A673 (cell line): ENCODE results near the gene IMMP2L. TPM values are rescaled to one million over a fixed set of nuclear protein-coding genes. Genes with fewer than 3 reads are reported as not detected.
"Not testable (repeated sequence)": the region's sequence is repeated elsewhere in the genome, so short reads cannot be mapped to it uniquely, and the experiment has no call there.

ENCODE experiments used
- BruUV-seq: library from RNA; stranded (reverse); fragments of 400-500 nt; replicated peaks from 2 replicates; lab custom pipeline; 2021; lab: Mats Ljungman, UMichigan
- CTCF ChIA-PET: fragments of 300-600 bp; sonication (Branson Sonifier 250); formaldehyde crosslinking; loops from one replicate; lab custom pipeline; 2022; ENCODE audit warnings: antibody characterized with exemption; lab: Charles Lee
- POLR2A ChIA-PET: fragments of 300-600 bp; sonication (Branson Sonifier 250); formaldehyde crosslinking; loops from one replicate; lab custom pipeline; 2022; ENCODE audit warnings: antibody characterized with exemption; ENCODE audit not compliant: low non-redundant PET; lab: Charles Lee
- DNase-seq: peaks from one replicate; pipeline ENCODE4 v3.0.0-alpha.2; 2015; ENCODE audit warnings: low spot score
- H3K27ac ChIP-seq: fragments of 200-600 bp; sonication (generic); 2 replicates; pipeline ENCODE4 v1.5.1; 2016; ENCODE audit warnings: mixed run types, low read depth, mild to moderate bottlenecking, mixed read lengths, antibody characterized with exemption, low read length; ENCODE audit not compliant: poor library complexity, severe bottlenecking
- H3K27me3 ChIP-seq: fragments of 200-600 bp; sonication (generic); replicated peaks from 2 replicates; pipeline ENCODE4 v1.6.1; 2017; ENCODE audit warnings: mixed run types, low read depth, mild to moderate bottlenecking, mixed read lengths, antibody characterized with exemption, low read length; ENCODE audit not compliant: insufficient read depth, poor library complexity
- H3K36me3 ChIP-seq: fragments of 200-600 bp; sonication (generic); 2 replicates; pipeline ENCODE4 v1.6.1; 2016; ENCODE audit warnings: mixed run types, mild to moderate bottlenecking, mixed read lengths, antibody characterized with exemption, low read length; ENCODE audit not compliant: insufficient read depth, poor library complexity, severe bottlenecking
- H3K4me1 ChIP-seq: fragments of 200-600 bp; sonication (generic); 2 replicates; pipeline ENCODE4 v1.6.1; 2017; ENCODE audit warnings: mixed run types, mild to moderate bottlenecking, mixed read lengths, antibody characterized with exemption, low read length; ENCODE audit not compliant: insufficient read depth, poor library complexity, severe bottlenecking
- H3K4me3 ChIP-seq: fragments of 200-600 bp; sonication (generic); 2 replicates; pipeline ENCODE4 v1.5.1; 2016; ENCODE audit warnings: low read depth, mixed run types, mild to moderate bottlenecking, mixed read lengths, low read length; ENCODE audit not compliant: poor library complexity, severe bottlenecking
- H3K9me3 ChIP-seq: fragments of 200-600 bp; sonication (generic); 2 replicates; pipeline ENCODE4 v1.6.1; 2016; ENCODE audit warnings: mixed run types, low read depth, mild to moderate bottlenecking, mixed read lengths, antibody characterized with exemption, low read length; ENCODE audit not compliant: poor library complexity, severe bottlenecking
- EZH2 ChIP-seq: fragments of 200-600 bp; sonication (generic); IDR thresholded peaks from 2 replicates; pipeline ENCODE4 v1.6.1; 2017; ENCODE audit warnings: borderline replicate concordance, low read depth, mild to moderate bottlenecking, mixed read lengths, antibody characterized with exemption, low read length; ENCODE audit not compliant: poor library complexity, severe bottlenecking
- intact Hi-C: fragments of 100-400 bp; cut with micrococcal nuclease; formaldehyde crosslinking; loops from one replicate; pipeline ENCODE4 v1.10.0; 2022; ENCODE audit not compliant: unreplicated experiment
- total RNA-seq: library from RNA; stranded (reverse); gene quantifications from 2 replicates; pipeline ENCODE4 v1.2.3, GENCODE V29; 2021
- TF ChIP-seq, protein P1 (sequence below): fragments of 300-800, 200-600 bp; sonication (generic); conservative IDR thresholded peaks from 2 replicates; pipeline ENCODE4 v1.5.1; 2017; ENCODE audit warnings: low read depth, mild to moderate bottlenecking, antibody characterized with exemption, low read length, moderate library complexity, mixed read lengths

IMMP2L gene
- total RNA-seq, 1 experiment from 2014 or later: 10.0 TPM

DNA sequence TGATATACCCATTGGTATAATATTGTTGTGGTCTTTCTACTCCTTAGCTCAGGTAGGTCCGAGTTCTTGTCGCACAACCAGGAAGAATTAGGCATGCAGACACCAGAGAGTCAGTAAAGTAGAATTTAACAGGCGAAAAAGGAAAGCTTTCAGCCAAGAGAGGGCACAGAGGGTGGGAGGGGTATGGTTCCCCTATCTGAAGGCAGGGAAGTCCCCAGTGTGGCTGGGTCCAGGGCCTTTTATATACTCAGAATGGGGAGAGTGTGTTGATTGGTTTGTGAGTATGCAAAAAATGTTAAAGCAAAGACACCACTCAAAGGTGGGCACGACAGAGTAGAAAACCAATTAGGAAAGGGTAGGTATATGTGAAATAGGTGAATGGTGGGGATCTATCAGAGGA, 53.9 kb downstream of the IMMP2L start:
- ChIA-PET CTCF (no interaction called here), POLR2A (no interaction called here)
- no peaks in the 10 kb centered on the region for H3K27me3 ChIP-seq
- H3K36me3 ChIP-seq: no peaks in the 10 kb centered on the region
- no TSS peak for BruUV-seq
- intact Hi-C loops: no loop called here
- H3K9me3 ChIP-seq: no peaks in the 10 kb centered on the region
- H3K4me1 ChIP-seq: no peaks in the 10 kb centered on the region
- no peak for TF ChIP-seq EZH2
- TF ChIP-seq, protein P1, sequence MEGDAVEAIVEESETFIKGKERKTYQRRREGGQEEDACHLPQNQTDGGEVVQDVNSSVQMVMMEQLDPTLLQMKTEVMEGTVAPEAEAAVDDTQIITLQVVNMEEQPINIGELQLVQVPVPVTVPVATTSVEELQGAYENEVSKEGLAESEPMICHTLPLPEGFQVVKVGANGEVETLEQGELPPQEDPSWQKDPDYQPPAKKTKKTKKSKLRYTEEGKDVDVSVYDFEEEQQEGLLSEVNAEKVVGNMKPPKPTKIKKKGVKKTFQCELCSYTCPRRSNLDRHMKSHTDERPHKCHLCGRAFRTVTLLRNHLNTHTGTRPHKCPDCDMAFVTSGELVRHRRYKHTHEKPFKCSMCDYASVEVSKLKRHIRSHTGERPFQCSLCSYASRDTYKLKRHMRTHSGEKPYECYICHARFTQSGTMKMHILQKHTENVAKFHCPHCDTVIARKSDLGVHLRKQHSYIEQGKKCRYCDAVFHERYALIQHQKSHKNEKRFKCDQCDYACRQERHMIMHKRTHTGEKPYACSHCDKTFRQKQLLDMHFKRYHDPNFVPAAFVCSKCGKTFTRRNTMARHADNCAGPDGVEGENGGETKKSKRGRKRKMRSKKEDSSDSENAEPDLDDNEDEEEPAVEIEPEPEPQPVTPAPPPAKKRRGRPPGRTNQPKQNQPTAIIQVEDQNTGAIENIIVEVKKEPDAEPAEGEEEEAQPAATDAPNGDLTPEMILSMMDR: no peak
- H3K27ac ChIP-seq: no peak overlapping the region
- DNase-seq: no peak
- H3K4me3 ChIP-seq: no peak overlapping the region

DNA sequence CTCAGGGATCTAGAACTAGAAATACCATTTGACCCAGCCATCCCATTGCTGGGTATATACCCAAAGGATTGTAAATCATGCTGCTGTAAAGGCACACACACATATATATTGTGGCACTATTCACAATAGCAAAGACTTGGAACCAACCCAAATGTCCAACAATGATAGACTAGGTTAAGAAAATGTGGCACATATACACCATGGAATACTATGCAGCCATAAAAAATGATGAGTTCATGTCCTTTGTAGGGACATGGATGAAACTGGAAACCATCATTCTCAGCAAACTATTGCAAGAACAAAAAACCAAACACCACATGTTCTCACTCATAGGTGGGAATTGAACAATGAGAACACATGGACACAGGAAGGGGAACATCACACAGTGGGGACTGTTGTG, 56.9 kb downstream of the IMMP2L start:
- H3K36me3 ChIP-seq, DNase-seq, H3K9me3 ChIP-seq, H3K4me3 ChIP-seq, CTCF ChIA-PET, BruUV-seq, intact Hi-C loops, H3K27me3 ChIP-seq, H3K27ac ChIP-seq, H3K4me1 ChIP-seq, POLR2A ChIA-PET: not testable (repeated sequence)

DNA sequence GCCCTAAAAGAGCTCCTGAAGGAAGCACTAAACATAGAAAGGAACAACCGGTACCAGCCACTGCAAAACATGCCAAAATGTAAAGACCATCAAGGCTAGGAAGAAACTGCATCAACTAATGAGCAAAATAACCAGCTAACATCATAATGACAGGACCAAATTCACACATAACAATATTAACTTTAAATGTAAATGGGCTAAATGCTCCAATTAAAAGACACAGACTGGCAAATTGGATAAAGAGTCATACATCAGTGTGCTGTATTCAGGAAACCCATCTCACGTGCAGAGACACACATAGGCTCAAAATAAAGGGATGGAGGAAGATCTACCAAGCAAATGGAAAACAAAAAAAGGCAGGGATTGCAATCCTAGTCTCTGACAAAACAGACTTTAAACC, 60.5 kb downstream of the IMMP2L start:
- POLR2A ChIA-PET, H3K4me3 ChIP-seq, H3K27me3 ChIP-seq, H3K4me1 ChIP-seq, H3K9me3 ChIP-seq, H3K36me3 ChIP-seq, CTCF ChIA-PET, BruUV-seq, H3K27ac ChIP-seq, intact Hi-C loops, DNase-seq: not testable (repeated sequence)

DNA sequence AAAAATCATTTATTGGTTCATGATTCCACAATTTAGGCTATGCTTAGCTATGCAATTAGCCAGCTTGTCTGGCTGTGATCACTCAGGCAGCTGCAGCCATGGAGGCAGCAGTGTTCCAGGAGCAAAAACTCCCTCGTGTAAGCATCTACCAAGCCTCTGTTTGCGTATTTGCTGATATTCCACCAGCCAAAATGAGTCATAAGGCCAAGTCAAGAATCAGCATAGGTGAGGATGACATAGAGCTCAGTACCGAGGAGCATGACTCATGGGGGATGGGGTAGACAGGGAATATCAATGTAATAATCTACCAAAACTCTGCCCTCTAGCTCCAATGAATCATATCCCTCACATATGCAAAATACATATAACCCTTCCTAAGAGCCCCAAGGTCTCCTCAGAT, 63.3 kb downstream of the IMMP2L start:
- TF ChIP-seq EZH2: no peak
- H3K4me3 ChIP-seq: no peak overlapping the region
- BruUV-seq: no TSS peak
- intact Hi-C loops: no loop called here
- CTCF ChIA-PET: no interaction called here
- no peaks in the 10 kb centered on the region for H3K9me3 ChIP-seq
- no peaks in the 10 kb centered on the region for H3K27me3 ChIP-seq
- no peaks in the 10 kb centered on the region for H3K36me3 ChIP-seq
- DNase-seq: no peak
- H3K27ac ChIP-seq: no peak overlapping the region
- POLR2A ChIA-PET: no interaction called here
- H3K4me1 ChIP-seq: no peaks in the 10 kb centered on the region
